MM.1S (cell line): ENCODE data around the gene PLCZ1.
"Not testable (repeated sequence)": the region's sequence is repeated elsewhere in the genome, so short reads cannot be mapped to it uniquely, and the experiment has no call there.

ENCODE experiments used
- DNase-seq: peaks from one replicate; pipeline ENCODE4 v3.0.0-alpha.2; 2015
- H2AFZ ChIP-seq: fragments of 300-600 bp; sonication (generic); 2 replicates; pipeline ENCODE4 v1.6.0; 2016; ENCODE audit warnings: antibody characterized with exemption, low read length
- H3F3A ChIP-seq: fragments of 300-600 bp; sonication (generic); 2 replicates; pipeline ENCODE4 v1.6.1; 2016; ENCODE audit warnings: mild to moderate bottlenecking, antibody characterized with exemption, low read length, moderate library complexity, mixed read lengths; ENCODE audit not compliant: insufficient read depth
- H3K27ac ChIP-seq: fragments of 300-600 bp; sonication (generic); 2 replicates; pipeline ENCODE4 v1.5.1; 2016; ENCODE audit warnings: mild to moderate bottlenecking, low read length
- H3K27me3 ChIP-seq: fragments of 300-600 bp; sonication (generic); replicated peaks from 2 replicates; pipeline ENCODE4 v1.6.0; 2016; ENCODE audit warnings: low read length; ENCODE audit not compliant: insufficient read depth
- H3K36me3 ChIP-seq: fragments of 300-600 bp; sonication (generic); replicated peaks from 2 replicates; pipeline ENCODE4 v1.6.1; 2016; ENCODE audit warnings: mild to moderate bottlenecking, low read length, mixed read lengths; ENCODE audit not compliant: insufficient read depth
- H3K4me1 ChIP-seq: fragments of 300-600 bp; sonication (generic); 2 replicates; pipeline ENCODE4 v1.6.1; 2016; ENCODE audit warnings: low read length, mixed read lengths
- H3K4me2 ChIP-seq: fragments of 300-600 bp; sonication (generic); 2 replicates; pipeline ENCODE4 v1.6.0; 2016; ENCODE audit warnings: low read depth, low read length
- H3K4me3 ChIP-seq: fragments of 300-600 bp; sonication (generic); 2 replicates; pipeline ENCODE4 v1.5.1; 2016; ENCODE audit warnings: low read length, mixed read lengths
- H3K79me2 ChIP-seq: fragments of 300-600 bp; sonication (generic); 2 replicates; pipeline ENCODE4 v1.6.1; 2016; ENCODE audit warnings: mixed run types, low read length, mixed read lengths
- H3K9ac ChIP-seq: fragments of 300-600 bp; sonication (generic); 2 replicates; pipeline ENCODE4 v1.6.1; 2016; ENCODE audit warnings: low read length, mixed read lengths
- H3K9me2 ChIP-seq: fragments of 300-600 bp; sonication (generic); replicated peaks from 2 replicates; pipeline ENCODE4 v1.6.1; 2016; ENCODE audit warnings: mild to moderate bottlenecking, low read length, mixed read lengths; ENCODE audit not compliant: insufficient read depth
- H3K9me3 ChIP-seq: fragments of 300-600 bp; sonication (generic); replicated peaks from 2 replicates; pipeline ENCODE4 v1.6.1; 2016; ENCODE audit warnings: mild to moderate bottlenecking, low read length, mixed read lengths; ENCODE audit not compliant: insufficient read depth
- H4K20me1 ChIP-seq: fragments of 300-600 bp; sonication (generic); 2 replicates; pipeline ENCODE4 v1.6.1; 2016; ENCODE audit warnings: mild to moderate bottlenecking, low read length, moderate library complexity, mixed read lengths; ENCODE audit not compliant: insufficient read depth
- EZH2 ChIP-seq: fragments of 300-600 bp; sonication (generic); optimal IDR thresholded peaks from 2 replicates; pipeline ENCODE3; 2017; ENCODE audit warnings: low read depth, mild to moderate bottlenecking, antibody characterized with exemption, low read length, mixed read lengths
- EZH2phosphoT487 ChIP-seq: fragments of 300-600 bp; sonication (generic); IDR thresholded peaks from 2 replicates; pipeline ENCODE4 v1.6.1; 2018; ENCODE audit warnings: antibody characterized with exemption, low read length
- TF ChIP-seq, protein P1 (sequence below): fragments of 300-600 bp; sonication (generic); IDR thresholded peaks from 2 replicates; pipeline ENCODE4 v1.5.1; 2016; ENCODE audit warnings: antibody characterized with exemption, low read length, mixed read lengths

The PLCZ1 gene, protein sequence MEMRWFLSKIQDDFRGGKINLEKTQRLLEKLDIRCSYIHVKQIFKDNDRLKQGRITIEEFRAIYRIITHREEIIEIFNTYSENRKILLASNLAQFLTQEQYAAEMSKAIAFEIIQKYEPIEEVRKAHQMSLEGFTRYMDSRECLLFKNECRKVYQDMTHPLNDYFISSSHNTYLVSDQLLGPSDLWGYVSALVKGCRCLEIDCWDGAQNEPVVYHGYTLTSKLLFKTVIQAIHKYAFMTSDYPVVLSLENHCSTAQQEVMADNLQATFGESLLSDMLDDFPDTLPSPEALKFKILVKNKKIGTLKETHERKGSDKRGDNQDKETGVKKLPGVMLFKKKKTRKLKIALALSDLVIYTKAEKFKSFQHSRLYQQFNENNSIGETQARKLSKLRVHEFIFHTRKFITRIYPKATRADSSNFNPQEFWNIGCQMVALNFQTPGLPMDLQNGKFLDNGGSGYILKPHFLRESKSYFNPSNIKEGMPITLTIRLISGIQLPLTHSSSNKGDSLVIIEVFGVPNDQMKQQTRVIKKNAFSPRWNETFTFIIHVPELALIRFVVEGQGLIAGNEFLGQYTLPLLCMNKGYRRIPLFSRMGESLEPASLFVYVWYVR

DNA sequence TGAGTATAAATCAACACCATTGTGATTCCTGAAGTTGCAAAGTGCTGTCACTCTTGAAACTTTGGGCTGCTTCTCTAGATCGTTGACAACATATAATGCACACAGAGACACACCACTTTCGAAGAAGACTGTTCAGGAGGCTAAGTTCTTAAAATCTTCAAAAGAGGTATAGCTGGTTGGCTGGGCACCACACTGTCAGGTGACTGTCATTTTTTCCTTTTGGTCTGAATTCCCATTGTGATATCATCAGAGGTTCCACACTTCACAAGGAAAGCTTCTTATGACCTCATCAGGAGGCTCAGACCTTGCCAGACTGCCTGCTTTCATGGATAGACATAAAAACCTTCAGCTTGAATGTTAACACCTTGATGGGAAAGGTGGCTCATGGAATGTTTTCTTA, at the start of gene PLCZ1, which contains the start of gene CAPZA3:
Gene PLCZ1 (minus strand): TSS at position 194 of the 400 bp plus-strand sequence. CDS start 641 bp downstream, outside the sequence.
Gene CAPZA3 (plus strand): TSS at position 301 of the 400 bp plus-strand sequence. CDS start 150 bp downstream, outside the sequence.
- TF ChIP-seq, protein P1, sequence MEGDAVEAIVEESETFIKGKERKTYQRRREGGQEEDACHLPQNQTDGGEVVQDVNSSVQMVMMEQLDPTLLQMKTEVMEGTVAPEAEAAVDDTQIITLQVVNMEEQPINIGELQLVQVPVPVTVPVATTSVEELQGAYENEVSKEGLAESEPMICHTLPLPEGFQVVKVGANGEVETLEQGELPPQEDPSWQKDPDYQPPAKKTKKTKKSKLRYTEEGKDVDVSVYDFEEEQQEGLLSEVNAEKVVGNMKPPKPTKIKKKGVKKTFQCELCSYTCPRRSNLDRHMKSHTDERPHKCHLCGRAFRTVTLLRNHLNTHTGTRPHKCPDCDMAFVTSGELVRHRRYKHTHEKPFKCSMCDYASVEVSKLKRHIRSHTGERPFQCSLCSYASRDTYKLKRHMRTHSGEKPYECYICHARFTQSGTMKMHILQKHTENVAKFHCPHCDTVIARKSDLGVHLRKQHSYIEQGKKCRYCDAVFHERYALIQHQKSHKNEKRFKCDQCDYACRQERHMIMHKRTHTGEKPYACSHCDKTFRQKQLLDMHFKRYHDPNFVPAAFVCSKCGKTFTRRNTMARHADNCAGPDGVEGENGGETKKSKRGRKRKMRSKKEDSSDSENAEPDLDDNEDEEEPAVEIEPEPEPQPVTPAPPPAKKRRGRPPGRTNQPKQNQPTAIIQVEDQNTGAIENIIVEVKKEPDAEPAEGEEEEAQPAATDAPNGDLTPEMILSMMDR = no peak
- TF ChIP-seq EZH2phosphoT487 = no peak
- TF ChIP-seq EZH2 = no peak
- Histone ChIP-seq H2AFZ (no peak within 1 kb of the TSS), H3K9ac (no peak within 1 kb of the TSS), H3K4me1 (no peaks in the 10 kb centered on the region), H3K9me2 (no peaks in the 10 kb centered on the region), H3K27me3 (no peaks in the 10 kb centered on the region), H3K4me3 (no peak within 1 kb of the TSS), H3K36me3 (no peaks in the 10 kb centered on the region), H3K79me2 (no peaks in the 10 kb centered on the region), H3K9me3 (no peaks in the 10 kb centered on the region), H4K20me1 (no peaks in the 10 kb centered on the region), H3K4me2 (no peak within 1 kb of the TSS), H3F3A (no peaks in the 10 kb centered on the region), H3K27ac (no peak within 1 kb of the TSS)
- DNase-seq = no peak

DNA sequence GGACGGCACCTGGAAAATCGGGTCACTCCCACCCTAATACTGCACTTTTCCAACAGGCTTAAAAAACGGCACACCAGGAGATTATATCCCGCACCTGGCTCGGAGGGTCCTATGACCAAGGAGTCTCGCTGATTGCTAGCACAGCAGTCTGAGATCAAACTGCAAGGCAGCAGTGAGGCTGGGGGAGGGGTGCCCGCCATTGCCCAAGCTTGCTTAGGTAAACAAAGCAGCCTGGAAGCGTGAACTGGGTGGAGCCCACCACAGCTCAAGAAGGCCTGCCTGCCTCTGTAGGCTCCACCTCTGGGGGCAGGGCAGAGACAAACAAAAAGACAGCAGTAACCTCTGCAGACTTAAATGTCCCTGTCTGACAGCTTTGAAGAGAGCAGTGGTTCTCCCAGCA, 47.7 kb upstream of the PLCZ1 start:
- H3K79me2 ChIP-seq, H4K20me1 ChIP-seq, H3K9ac ChIP-seq, H3K4me1 ChIP-seq, DNase-seq, H2AFZ ChIP-seq, H3K9me2 ChIP-seq, H3K27me3 ChIP-seq, H3F3A ChIP-seq, H3K36me3 ChIP-seq, H3K27ac ChIP-seq, H3K9me3 ChIP-seq, H3K4me3 ChIP-seq, H3K4me2 ChIP-seq: not testable (repeated sequence)

DNA sequence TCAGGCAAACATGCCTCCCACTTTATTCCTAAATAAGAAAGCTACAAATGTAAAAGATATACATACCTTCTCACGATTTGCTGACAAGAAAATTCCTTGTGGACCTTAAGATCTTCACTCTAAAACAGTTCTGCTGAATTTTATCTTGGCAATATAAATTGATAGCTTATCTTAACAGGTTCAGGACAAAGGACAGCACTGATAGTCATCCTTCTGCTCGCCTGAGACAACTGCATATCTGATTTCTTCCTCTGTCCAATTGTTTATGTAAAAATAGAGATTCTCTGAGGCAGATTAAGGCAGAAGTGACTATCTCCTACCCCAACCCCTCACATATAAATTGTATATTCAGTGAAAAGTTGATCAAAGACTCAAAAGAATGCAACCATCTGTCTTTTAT, 45.0 kb upstream of the PLCZ1 start:
- H4K20me1 ChIP-seq = no peaks in the 10 kb centered on the region
- H3K4me2 ChIP-seq = no peak overlapping the region
- H3K4me1 ChIP-seq = no peaks in the 10 kb centered on the region
- H3K27me3 ChIP-seq = no peaks in the 10 kb centered on the region
- H2AFZ ChIP-seq = no peak overlapping the region
- H3K4me3 ChIP-seq = no peak overlapping the region
- no peaks in the 10 kb centered on the region for H3K9me3 ChIP-seq
- H3K79me2 ChIP-seq = no peaks in the 10 kb centered on the region
- no peak overlapping the region for H3K9ac ChIP-seq
- DNase-seq = no peak
- TF ChIP-seq EZH2phosphoT487 (no peak), EZH2 (no peak)
- TF ChIP-seq, protein P1 = no peak
- no peaks in the 10 kb centered on the region for H3F3A ChIP-seq
- H3K36me3 ChIP-seq = no peaks in the 10 kb centered on the region
- no peaks in the 10 kb centered on the region for H3K9me2 ChIP-seq
- no peak overlapping the region for H3K27ac ChIP-seq

DNA sequence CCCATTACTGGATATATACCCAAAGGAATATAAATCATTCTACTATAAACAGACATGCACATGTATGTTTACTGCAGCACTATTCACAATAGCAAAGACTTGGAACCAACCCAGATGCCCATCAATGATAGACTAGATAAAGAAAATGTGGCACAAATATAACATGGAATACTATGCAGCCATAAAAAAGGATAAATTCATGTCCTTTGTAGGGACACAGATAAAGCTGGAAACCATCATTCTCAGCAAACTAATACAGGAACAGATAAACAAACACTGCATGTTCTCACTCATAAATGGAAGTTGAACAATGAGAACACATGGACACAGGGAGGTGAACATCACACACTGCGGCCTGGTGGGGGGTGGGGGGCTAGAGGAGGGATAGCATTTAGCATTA, 28.7 kb upstream of the PLCZ1 start:
- H3K27me3 ChIP-seq, DNase-seq, H3K4me3 ChIP-seq, H2AFZ ChIP-seq, H3F3A ChIP-seq, H4K20me1 ChIP-seq, H3K36me3 ChIP-seq, H3K9ac ChIP-seq, H3K4me1 ChIP-seq, H3K9me2 ChIP-seq, H3K9me3 ChIP-seq, H3K4me2 ChIP-seq, H3K79me2 ChIP-seq, H3K27ac ChIP-seq: not testable (repeated sequence)
